Activated CD4-positive, alpha-beta T cell treated with anti-CD3 and anti-CD28 coated beads for 1 hour (primary cell): ENCODE measurements around the gene PLPP7.

Experiments used
- DNase-seq: peaks from one replicate; pipeline ENCODE4 v3.0.0-alpha.2; 2020

The PLPP7 gene

GRCh38 chr9:131282688-131283422 lies 6.7 kb upstream of the PLPP7 start:
- no peak for DNase-seq

DNA sequence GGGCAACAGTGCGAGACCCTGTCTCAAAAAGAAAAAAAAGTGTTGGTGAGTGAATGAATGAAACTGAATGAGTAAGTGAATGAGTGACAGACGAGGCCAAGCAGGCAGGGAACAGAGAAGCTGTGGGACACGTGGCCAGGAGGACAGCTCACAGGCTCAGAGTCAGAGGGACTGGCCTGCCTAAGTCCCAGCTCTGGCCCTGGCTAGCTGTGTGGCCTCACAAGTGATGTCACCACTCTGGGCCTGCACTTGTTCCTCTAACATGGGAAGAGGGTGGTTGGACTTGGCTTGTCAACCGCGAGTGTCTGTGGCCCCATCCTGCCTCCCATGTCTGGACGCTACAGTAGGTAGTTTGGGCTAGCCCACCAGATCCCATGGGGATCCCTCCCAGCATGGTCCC lies 4.7 kb upstream of the PLPP7 start:
- DNase-seq, result no peak

DNA sequence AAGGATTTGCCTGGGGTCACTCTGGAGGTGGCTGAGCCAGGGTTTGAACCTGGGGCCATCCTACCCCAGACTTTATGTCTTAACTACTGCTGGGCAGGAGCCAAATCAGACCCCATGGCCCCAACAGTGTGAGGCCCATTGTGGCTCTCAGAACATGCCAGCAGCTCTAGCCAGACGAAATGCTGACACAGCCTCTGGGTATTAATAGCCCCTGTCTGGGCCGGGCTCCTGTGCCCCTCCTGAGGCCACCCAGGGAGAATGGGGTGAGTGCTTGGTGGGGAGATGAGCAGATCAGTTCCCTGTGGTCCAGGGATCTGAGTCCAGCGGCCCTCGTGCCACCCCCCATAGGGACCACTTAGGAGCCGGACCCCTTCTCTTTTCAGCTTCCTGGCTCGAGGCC lies 2.2 kb upstream of the PLPP7 start:
- no peak for DNase-seq

- DNase-seq, result no peak
Observed at GRCh38 chr9:131288217-131288616, 1.3 kb upstream of the PLPP7 start.

GRCh38 chr9:131290036-131290766 lies 678 bp downstream of the PLPP7 start:
- no peak for DNase-seq

- no peak for DNase-seq
Observed at GRCh38 chr9:131290767-131291370, 1.3 kb downstream of the PLPP7 start.

DNA sequence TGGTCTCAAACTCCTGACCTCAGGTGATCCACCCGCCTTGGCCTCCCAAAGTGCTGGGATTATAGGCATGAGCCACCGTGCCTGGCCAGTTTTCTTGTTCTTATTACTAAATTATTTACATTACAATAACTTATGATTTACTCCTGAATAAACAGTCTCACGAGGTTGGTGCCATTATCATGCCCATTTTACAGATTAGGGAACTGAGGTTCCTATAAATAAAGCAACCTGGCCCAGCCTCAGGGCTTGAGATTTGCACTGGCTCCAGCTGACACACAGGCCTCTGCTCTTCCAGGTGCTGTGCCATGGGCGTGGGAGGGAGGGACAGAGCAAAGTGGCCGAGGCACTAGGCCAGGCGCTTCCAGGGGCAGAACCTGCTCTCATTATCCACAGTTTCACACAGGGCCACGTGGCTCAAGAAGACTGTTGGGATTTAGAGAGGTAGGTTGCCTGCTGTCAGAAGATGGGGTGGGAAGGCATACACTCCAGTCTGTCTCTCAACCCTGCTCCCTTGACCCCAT lies 2.3 kb downstream of the PLPP7 start:
- DNase-seq, result no peak

- DNase-seq, result no peak
Observed at GRCh38 chr9:131292937-131293336, 3.4 kb downstream of the PLPP7 start.

DNA sequence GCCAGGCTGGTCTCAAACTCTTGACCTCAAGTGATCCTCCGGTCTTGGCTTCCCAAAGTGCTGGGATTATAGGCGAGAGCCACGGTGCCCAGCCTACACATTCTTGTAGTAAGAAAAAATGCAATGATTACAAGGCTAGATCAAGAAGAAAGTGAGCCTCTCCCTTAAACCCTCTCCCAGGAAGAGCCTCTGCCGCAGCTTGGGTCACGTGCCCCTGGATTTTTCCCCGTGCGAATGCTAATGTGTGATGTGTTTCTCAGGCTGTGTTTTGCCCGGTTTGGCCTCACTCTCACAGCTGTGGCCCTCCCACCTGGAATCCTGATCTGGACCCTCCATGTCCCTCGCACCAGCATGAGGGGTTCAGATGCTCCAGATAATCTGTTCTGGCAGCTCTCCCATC lies 6.9 kb downstream of the PLPP7 start:
- DNase-seq, result no peak

DNA sequence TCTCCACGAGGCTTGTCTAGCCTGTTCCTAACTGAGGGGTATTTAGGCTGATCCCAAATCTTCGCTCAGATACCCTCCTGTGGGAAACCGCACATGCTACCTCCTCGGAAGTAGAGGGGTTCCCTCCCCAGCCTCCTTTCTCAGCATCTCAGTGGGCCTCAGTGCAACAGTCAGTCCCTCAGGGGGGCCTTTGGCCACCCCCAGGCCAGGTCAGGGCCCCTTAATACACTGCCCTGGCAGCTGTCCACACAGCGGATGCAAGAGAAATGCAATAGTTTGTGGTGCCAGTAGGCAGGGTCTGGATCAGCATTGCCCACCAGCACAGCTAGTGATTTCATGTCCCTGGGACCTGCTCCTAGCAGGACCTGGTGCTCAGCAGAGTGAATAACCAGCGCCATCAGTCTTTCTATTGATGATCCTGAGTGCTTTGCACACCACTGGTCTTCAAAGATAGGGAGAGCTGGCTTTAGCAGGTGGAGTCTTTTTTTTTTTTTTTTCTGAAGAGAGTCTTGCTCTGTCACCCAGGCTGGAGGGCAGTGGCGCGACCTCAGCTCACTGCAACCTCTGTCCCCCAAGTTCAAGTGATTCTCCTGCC lies 7.5 kb downstream of the PLPP7 start:
- no peak for DNase-seq

- no peak for DNase-seq
Observed at GRCh38 chr9:131297903-131298302, 8.4 kb downstream of the PLPP7 start.

DNA sequence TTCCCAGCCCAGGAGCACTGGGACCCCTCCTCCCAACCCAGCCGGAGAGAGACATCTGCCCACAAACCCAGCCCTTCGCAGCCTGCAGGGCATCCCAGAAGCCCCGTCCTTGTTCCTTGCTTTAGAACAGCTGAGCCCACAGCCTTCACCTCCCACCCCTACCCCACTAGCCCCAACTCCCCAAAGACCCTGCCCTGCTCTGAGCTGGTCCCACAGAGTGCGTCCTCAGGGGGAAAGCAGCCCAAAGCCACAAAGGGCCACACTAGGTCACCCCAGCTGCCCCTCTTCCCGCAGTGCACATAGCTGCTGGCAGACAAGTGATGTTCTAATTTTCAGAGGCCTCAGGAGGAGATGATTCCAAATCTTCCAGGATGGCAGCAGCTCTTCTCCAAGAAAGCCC lies 8.8 kb downstream of the PLPP7 start:
- DNase-seq, result no peak

- DNase-seq, result no peak
Observed at GRCh38 chr9:131298816-131299215, 9.3 kb downstream of the PLPP7 start.

GRCh38 chr9:131299346-131299960 lies 9.9 kb downstream of the PLPP7 start:
- DNase-seq, result no peak

GRCh38 chr9:131299961-131300347 lies 10.4 kb downstream of the PLPP7 start:
- no peak for DNase-seq

DNA sequence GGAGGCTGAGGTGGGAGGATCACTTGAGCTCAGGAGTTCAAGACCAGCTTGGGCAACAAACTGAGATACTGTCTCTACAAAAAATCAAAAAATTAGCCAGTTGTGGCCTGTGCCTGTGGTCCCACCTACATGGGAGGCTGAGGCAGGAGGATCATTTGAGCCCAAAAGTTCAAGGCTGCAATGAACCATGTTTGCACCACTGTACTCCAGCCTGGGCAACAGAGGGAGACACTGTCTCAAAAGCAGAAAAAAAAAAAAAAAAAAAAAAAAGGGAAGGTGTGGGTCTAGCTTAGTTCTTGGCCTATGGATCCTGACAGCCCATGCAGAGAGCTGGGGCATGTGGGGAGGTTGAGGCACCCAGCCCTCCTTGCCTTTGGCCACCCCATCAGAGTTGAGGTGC lies 10.9 kb downstream of the PLPP7 start:
- DNase-seq, result no peak

- no peak for DNase-seq
Observed at GRCh38 chr9:131302244-131303075, 12.9 kb downstream of the PLPP7 start.

DNA sequence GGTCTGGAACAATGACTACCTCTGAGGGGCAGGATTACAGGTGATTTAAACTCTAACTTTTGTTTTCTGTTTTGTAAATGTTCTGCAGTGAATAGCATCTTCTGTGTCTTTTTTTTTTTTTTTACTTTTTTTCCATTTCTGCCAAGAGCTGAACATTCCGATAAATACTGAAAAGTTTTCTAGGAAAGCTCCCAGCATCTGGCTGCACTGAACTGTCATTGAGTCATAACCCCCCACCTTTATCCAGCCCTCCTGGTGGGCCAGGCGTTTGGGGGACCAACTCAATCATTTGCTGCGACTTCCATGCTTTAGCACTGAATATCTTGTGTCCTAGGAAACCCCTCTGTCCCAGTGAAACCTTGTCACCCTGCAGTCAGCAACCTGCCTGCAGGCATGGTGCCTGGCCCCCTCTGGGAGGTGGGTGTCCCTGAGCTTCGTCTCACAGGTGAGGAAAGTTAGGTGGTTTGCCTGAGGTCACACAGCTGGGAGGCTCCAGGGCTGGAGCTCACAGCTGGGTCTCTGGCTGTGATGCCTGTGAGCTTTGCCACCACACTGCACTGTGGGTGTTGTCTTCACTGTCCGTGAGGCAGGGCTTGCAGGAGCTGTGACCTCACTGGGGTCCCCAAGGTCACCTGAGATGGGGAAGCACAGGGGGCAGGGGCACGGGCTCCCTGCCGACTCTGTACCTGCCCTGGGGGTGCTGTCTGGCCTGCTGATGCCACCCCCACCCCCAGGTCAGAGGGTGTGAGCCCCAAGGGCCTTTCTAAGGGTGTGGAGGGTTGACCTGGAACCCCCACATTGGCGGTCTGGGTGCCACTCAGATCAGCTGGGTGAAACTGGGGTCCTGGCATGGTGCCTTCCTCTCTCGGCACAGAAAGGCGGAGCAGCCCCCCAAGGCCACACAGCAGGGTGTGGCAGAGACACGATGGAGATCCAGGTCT lies 14.1 kb downstream of the PLPP7 start:
- no peak for DNase-seq

DNA sequence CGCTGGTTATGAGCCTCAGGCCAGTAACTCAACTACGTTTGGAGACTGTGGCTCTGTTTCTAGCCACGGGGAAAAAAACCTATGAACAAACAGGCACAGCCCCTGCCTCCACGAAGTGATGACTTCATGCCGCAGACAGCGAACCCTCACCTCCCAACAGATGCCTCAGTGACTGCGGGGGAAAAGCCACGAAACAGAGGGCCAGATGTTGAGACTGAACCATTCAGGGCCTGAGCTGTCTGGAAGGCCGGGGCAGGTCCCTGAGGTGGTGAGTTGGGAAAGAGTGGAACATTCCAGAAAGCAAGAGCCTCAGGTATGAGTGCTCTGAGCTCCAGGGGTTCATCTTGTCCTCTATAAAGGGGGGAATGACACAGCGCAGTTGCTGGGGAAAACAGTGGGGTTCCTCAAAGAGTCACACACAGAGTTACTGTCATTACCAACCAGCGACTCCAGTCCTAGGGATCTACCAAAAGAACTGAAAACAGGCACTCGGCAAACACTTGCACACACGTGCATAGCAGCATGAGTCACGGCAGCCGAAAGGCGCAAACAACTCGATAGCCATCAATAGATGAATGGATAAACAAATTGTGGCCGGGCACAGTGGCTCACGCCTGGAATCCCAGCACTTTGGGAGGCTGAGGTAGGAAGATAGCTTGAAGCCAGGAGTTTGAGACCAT lies 15.3 kb downstream of the PLPP7 start:
- no peak for DNase-seq

DNA sequence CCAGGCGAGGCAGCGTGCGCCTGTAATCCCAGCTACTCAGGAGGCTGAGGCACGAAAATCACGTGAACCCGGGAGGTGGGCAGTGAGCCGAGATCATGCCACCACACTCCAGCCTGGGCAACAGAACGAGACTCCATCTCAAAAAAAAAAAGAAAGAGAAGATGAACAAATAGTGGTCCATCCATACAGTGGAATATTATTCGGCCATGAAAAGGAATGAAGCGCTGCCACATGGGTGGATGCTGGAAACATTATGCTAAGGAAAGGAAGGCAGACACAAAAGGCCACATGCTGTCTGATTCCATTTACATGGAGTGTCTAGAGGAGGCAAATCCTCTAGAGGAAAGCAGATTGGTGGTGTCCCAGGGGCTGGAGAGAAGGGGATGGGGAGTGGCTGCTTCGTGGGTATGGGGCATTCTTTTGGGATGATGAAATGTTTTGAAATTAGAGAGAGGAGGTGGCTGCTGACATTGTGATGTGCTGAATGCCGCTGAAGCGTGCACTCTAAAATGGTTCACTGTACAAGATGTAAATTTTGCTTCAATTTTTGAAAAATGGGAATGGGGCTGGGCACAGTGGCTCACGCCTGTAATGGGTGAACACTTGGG lies 17.0 kb downstream of the PLPP7 start:
- no peak for DNase-seq
